Natural killer cell (primary cell): ENCODE data around the gene SIGLECL1. TPM values are rescaled to one million over a fixed set of nuclear protein-coding genes. Genes with fewer than 3 reads are reported as not detected.
A peak's percentile ranks its signal among the peaks of the same experiment; 100 is the strongest.

Source experiments
- ATAC-seq, 3 donors: fragments of 150-1000 bp in 2 of 3; fragments of 200-7000 bp in 1 of 3; cut with Tn5 transposase; 1 replicate in 1 of 3; 2 replicates in 2 of 3; pipeline ENCODE4 v1.10.0; 2021; ENCODE audit warnings: mild to moderate bottlenecking in 2 of 3, moderate library complexity in 2 of 3
- DNase-seq, 2 donors: peaks; one replicate each; pipeline versions ENCODE4 v3.0.0 to v3.0.0-alpha.2; 2013 to 2021; ENCODE audit warnings: mixed read lengths in 1 of 2
- H3K27ac ChIP-seq: one replicate; pipeline ENCODE4 v1.5.1; 2013; ENCODE audit warnings: mild to moderate bottlenecking, low read length
- H3K27me3 ChIP-seq: one replicate; pipeline ENCODE4 v1.6.1; 2013; ENCODE audit warnings: low read length; ENCODE audit not compliant: control insufficient read depth, insufficient read depth
- H3K36me3 ChIP-seq: one replicate; pipeline ENCODE4 v1.6.1; 2013; ENCODE audit warnings: low read length; ENCODE audit not compliant: control insufficient read depth, insufficient read depth
- H3K4me1 ChIP-seq: one replicate; pipeline ENCODE4 v1.6.1; 2013; ENCODE audit warnings: low read length; ENCODE audit not compliant: control insufficient read depth, insufficient read depth
- H3K4me3 ChIP-seq: one replicate; pipeline ENCODE4 v1.5.1; 2013; ENCODE audit warnings: low read length
- H3K9me3 ChIP-seq: one replicate; pipeline ENCODE4 v1.6.1; 2013; ENCODE audit warnings: low read length; ENCODE audit not compliant: control insufficient read depth, insufficient read depth
- H3K27ac Mint-ChIP-seq, 2 donors: one replicate each; pipeline ENCODE4 v1.8.0; 2022; ENCODE audit warnings: mild to moderate bottlenecking in 2 of 2, mixed read lengths in 2 of 2, moderate library complexity in 1 of 2
- H3K27me3 Mint-ChIP-seq, 2 donors: one replicate each; pipeline ENCODE4 v1.8.0; 2022; ENCODE audit warnings: low read depth in 2 of 2, mixed read lengths in 2 of 2
- H3K36me3 Mint-ChIP-seq: one replicate; pipeline ENCODE4 v1.8.0; 2022; ENCODE audit warnings: mixed read lengths
- H3K4me1 Mint-ChIP-seq, 2 donors: one replicate each; pipeline ENCODE4 v1.8.0; 2022; ENCODE audit warnings: mixed read lengths in 2 of 2
- H3K4me3 Mint-ChIP-seq: one replicate; pipeline ENCODE4 v1.8.0; 2022; ENCODE audit warnings: mild to moderate bottlenecking, moderate library complexity, mixed read lengths
- H3K9me3 Mint-ChIP-seq, 2 donors: one replicate each; pipeline ENCODE4 v1.8.0; 2022; ENCODE audit warnings: mixed read lengths in 2 of 2
- CTCF ChIP-seq: fragments of 200-600 bp; IDR thresholded peaks from one replicate; pipeline ENCODE4 v1.8.0; 2022; ENCODE audit warnings: antibody characterized with exemption
- WGBS: methylation state at CpG from one replicate; pipeline ENCODE4 v1.1.7; 2013; ENCODE audit warnings: missing lambda C conversion rate; ENCODE audit not compliant: insufficient coverage; 5-methylcytosine and 5-hydroxymethylcytosine counted together
- intact Hi-C: fragments of 100-400 bp; cut with micrococcal nuclease; formaldehyde crosslinking; loops from one replicate; pipeline ENCODE4 v1.14.2; 2022
- total RNA-seq, 4 donors: library from RNA; stranded (reverse); fragments of 120-200 nt in 1 of 4; gene quantifications; one replicate each; pipeline versions ENCODE4 v1.2.3 to v1.2.4, GENCODE V29; 2013 to 2022

Gene SIGLECL1
- total RNA-seq, 3 donors from 2014 or later (not counting 1 experiment from before 2014, with no cell fraction given) = not detected

GRCh38 chr19:51251468-51251820 lies 564 bp downstream of the SIGLECL1 start:
- Histone ChIP-seq H3K9me3 (no peaks in the 10 kb centered on the region), H3K36me3 (no peaks in the 10 kb centered on the region), H3K27ac (no peak overlapping the region), H3K4me3 (no peak overlapping the region), H3K27me3 (no peaks in the 10 kb centered on the region), H3K4me1 (peaks cover 1% of the 10 kb centered on the region)
- Mint-ChIP-seq H3K4me3 (no peak overlapping the region), H3K27ac (no peak overlapping the region), H3K4me1 (peaks cover 8 to 15% of the 10 kb centered on the region in 2 donors), H3K27me3 (no peaks in the 10 kb centered on the region), H3K36me3 (no peaks in the 10 kb centered on the region), H3K9me3 (no peaks in the 10 kb centered on the region)
- ATAC-seq (no peak), DNase-seq (no peak)
- intact Hi-C loops = no loop called here
- TF ChIP-seq CTCF = no peak
- 82% methylated on average over 9 of the region's 9 CpGs for WGBS

GRCh38 chr19:51252306-51253079 lies 1.6 kb downstream of the SIGLECL1 start:
- no peaks in the 10 kb centered on the region for H3K36me3 ChIP-seq
- no peaks in the 10 kb centered on the region for H3K27me3 ChIP-seq
- 79% methylated on average over 8 of the region's 9 CpGs for WGBS
- H3K27ac Mint-ChIP-seq = no peak overlapping the region
- no peak overlapping the region for H3K4me3 ChIP-seq
- no peaks in the 10 kb centered on the region for H3K36me3 Mint-ChIP-seq
- no peaks in the 10 kb centered on the region for H3K27me3 Mint-ChIP-seq
- H3K9me3 Mint-ChIP-seq = no peaks in the 10 kb centered on the region
- TF ChIP-seq CTCF = no peak
- H3K4me3 Mint-ChIP-seq = no peak overlapping the region
- ATAC-seq (no peak), DNase-seq (no peak)
- H3K4me1 Mint-ChIP-seq = peaks cover 0 to 7% of the 10 kb centered on the region in 2 donors
- H3K27ac ChIP-seq = no peak overlapping the region
- H3K4me1 ChIP-seq = no peaks in the 10 kb centered on the region
- H3K9me3 ChIP-seq = no peaks in the 10 kb centered on the region
- intact Hi-C loops = no loop called here

GRCh38 chr19:51253088-51253806 lies 2.4 kb downstream of the SIGLECL1 start:
- ATAC-seq = no peak
- no peak for DNase-seq
- intact Hi-C loops = no loop called here
- Mint-ChIP-seq H3K36me3 (no peaks in the 10 kb centered on the region), H3K27ac (no peak overlapping the region), H3K4me1 (peaks cover 0 to 10% of the 10 kb centered on the region in 2 donors), H3K27me3 (no peaks in the 10 kb centered on the region), H3K4me3 (peak overlapping the region; percentile 47), H3K9me3 (no peaks in the 10 kb centered on the region)
- no peak for TF ChIP-seq CTCF
- no peaks in the 10 kb centered on the region for H3K27me3 ChIP-seq
- no peaks in the 10 kb centered on the region for H3K4me1 ChIP-seq
- no peaks in the 10 kb centered on the region for H3K36me3 ChIP-seq
- H3K27ac ChIP-seq = no peak overlapping the region
- WGBS = 67% methylated on average over 1 of the region's 1 CpG
- H3K9me3 ChIP-seq = no peaks in the 10 kb centered on the region
- H3K4me3 ChIP-seq = no peak overlapping the region
